Stimulated activated naive CD8-positive, alpha-beta T cell treated with anti-CD3 and anti-CD28 coated beads, Interleukin-15, Interleukin-2, amounts not matched to agents 100 ng/mL and 50 ng/mL, for 24 hours (primary cell): ENCODE measurements around the gene GADD45B.

ENCODE experiments used
- H3K27ac Mint-ChIP-seq: one replicate; pipeline ENCODE4 v1.8.0; 2021; ENCODE audit warnings: mild to moderate bottlenecking, mixed read lengths
- H3K27me3 Mint-ChIP-seq: one replicate; pipeline ENCODE4 v1.8.0; 2021; ENCODE audit warnings: mixed read lengths
- H3K36me3 Mint-ChIP-seq: one replicate; pipeline ENCODE4 v1.8.0; 2021; ENCODE audit warnings: low read depth, mixed read lengths
- H3K4me1 Mint-ChIP-seq: one replicate; pipeline ENCODE4 v1.8.0; 2021; ENCODE audit warnings: low read depth, mixed read lengths
- H3K4me3 Mint-ChIP-seq: one replicate; pipeline ENCODE4 v1.8.0; 2021; ENCODE audit warnings: mild to moderate bottlenecking, mixed read lengths
- H3K9me3 Mint-ChIP-seq: one replicate; pipeline ENCODE4 v1.8.0; 2021; ENCODE audit warnings: mixed read lengths

Gene GADD45B

GRCh38 chr19:2475702-2476450, at the start of gene GADD45B:
Gene GADD45B, plus strand, starts transcription at chr19:2476127. Its CDS starts 232 bp downstream, at chr19:2476359.
- peaks cover 28% of the 10 kb centered on the region for H3K4me1 Mint-ChIP-seq
- H3K4me3 Mint-ChIP-seq, result peak within 1 kb of the TSS; percentile 98
- no peaks in the 10 kb centered on the region for H3K27me3 Mint-ChIP-seq
- peaks cover 26% of the 10 kb centered on the region for H3K36me3 Mint-ChIP-seq
- H3K9me3 Mint-ChIP-seq, result no peaks in the 10 kb centered on the region
- peak within 1 kb of the TSS; percentile 95 for H3K27ac Mint-ChIP-seq

- Mint-ChIP-seq H3K9me3 (no peaks in the 10 kb centered on the region), H3K27ac (peak overlapping the region; percentile 97), H3K36me3 (peaks cover 24% of the 10 kb centered on the region), H3K4me3 (peak overlapping the region; percentile 91), H3K4me1 (peaks cover 16% of the 10 kb centered on the region), H3K27me3 (no peaks in the 10 kb centered on the region)
Observed at GRCh38 chr19:2426611-2427428, 49.1 kb upstream of the GADD45B start.

- peaks cover 24% of the 10 kb centered on the region for H3K36me3 Mint-ChIP-seq
- peak within 1 kb of the TSS; percentile 91 for H3K4me3 Mint-ChIP-seq
- H3K27ac Mint-ChIP-seq, result peak within 1 kb of the TSS; percentile 97
- no peaks in the 10 kb centered on the region for H3K27me3 Mint-ChIP-seq
- peaks cover 16% of the 10 kb centered on the region for H3K4me1 Mint-ChIP-seq
- H3K9me3 Mint-ChIP-seq, result no peaks in the 10 kb centered on the region
Observed at GRCh38 chr19:2427429-2428320, 48.3 kb upstream of the GADD45B start, which contains the start of gene TIMM13. Gene TIMM13, minus strand, starts transcription at chr19:2427586. Its CDS starts 53 bp downstream, at chr19:2427533.

GRCh38 chr19:2428321-2428690, 47.6 kb upstream of the GADD45B start:
- no peak overlapping the region for H3K27ac Mint-ChIP-seq

GRCh38 chr19:2428756-2429711, 46.9 kb upstream of the GADD45B start:
- Mint-ChIP-seq H3K27ac (no peak overlapping the region), H3K4me1 (peaks cover 16% of the 10 kb centered on the region)

More at GRCh38 chr19:2428321-2428690, 47.6 kb upstream of the GADD45B start:
- H3K4me3 Mint-ChIP-seq, result no peak overlapping the region
- H3K27me3 Mint-ChIP-seq, result no peaks in the 10 kb centered on the region
- peaks cover 24% of the 10 kb centered on the region for H3K36me3 Mint-ChIP-seq
- peaks cover 16% of the 10 kb centered on the region for H3K4me1 Mint-ChIP-seq
- H3K9me3 Mint-ChIP-seq, result no peaks in the 10 kb centered on the region

GRCh38 chr19:2429917-2430535, 45.9 kb upstream of the GADD45B start:
- Mint-ChIP-seq H3K27ac (no peak overlapping the region), H3K4me3 (no peak overlapping the region), H3K36me3 (peaks cover 30% of the 10 kb centered on the region)

More at GRCh38 chr19:2428756-2429711, 46.9 kb upstream of the GADD45B start:
- Mint-ChIP-seq H3K27me3 (no peaks in the 10 kb centered on the region), H3K9me3 (no peaks in the 10 kb centered on the region), H3K4me3 (no peak overlapping the region), H3K36me3 (peaks cover 25% of the 10 kb centered on the region)

GRCh38 chr19:2431318-2432055, 44.4 kb upstream of the GADD45B start:
- H3K9me3 Mint-ChIP-seq, result no peaks in the 10 kb centered on the region
- H3K4me3 Mint-ChIP-seq, result peak overlapping the region; percentile 30
- no peaks in the 10 kb centered on the region for H3K27me3 Mint-ChIP-seq
- no peak overlapping the region for H3K27ac Mint-ChIP-seq
- peaks cover 34% of the 10 kb centered on the region for H3K36me3 Mint-ChIP-seq
- peaks cover 9% of the 10 kb centered on the region for H3K4me1 Mint-ChIP-seq

More at GRCh38 chr19:2429917-2430535, 45.9 kb upstream of the GADD45B start:
- H3K9me3 Mint-ChIP-seq, result no peaks in the 10 kb centered on the region
- peaks cover 16% of the 10 kb centered on the region for H3K4me1 Mint-ChIP-seq
- no peaks in the 10 kb centered on the region for H3K27me3 Mint-ChIP-seq

- Mint-ChIP-seq H3K9me3 (no peaks in the 10 kb centered on the region), H3K27ac (no peak overlapping the region), H3K27me3 (no peaks in the 10 kb centered on the region)
Observed at GRCh38 chr19:2432131-2432848, 43.6 kb upstream of the GADD45B start.

GRCh38 chr19:2433854-2434253, 42.1 kb upstream of the GADD45B start:
- H3K36me3 Mint-ChIP-seq, result peaks cover 29% of the 10 kb centered on the region

More at GRCh38 chr19:2432131-2432848, 43.6 kb upstream of the GADD45B start:
- peaks cover 32% of the 10 kb centered on the region for H3K36me3 Mint-ChIP-seq
- H3K4me1 Mint-ChIP-seq, result peaks cover 8% of the 10 kb centered on the region
- H3K4me3 Mint-ChIP-seq, result no peak overlapping the region

GRCh38 chr19:2434267-2434666, 41.7 kb upstream of the GADD45B start:
- H3K27me3 Mint-ChIP-seq, result no peaks in the 10 kb centered on the region
- H3K36me3 Mint-ChIP-seq, result peaks cover 29% of the 10 kb centered on the region
- peak overlapping the region; percentile 36 for H3K27ac Mint-ChIP-seq
- no peaks in the 10 kb centered on the region for H3K4me1 Mint-ChIP-seq
- no peak overlapping the region for H3K4me3 Mint-ChIP-seq
- no peaks in the 10 kb centered on the region for H3K9me3 Mint-ChIP-seq

More at GRCh38 chr19:2433854-2434253, 42.1 kb upstream of the GADD45B start:
- Mint-ChIP-seq H3K4me1 (no peaks in the 10 kb centered on the region), H3K9me3 (no peaks in the 10 kb centered on the region), H3K4me3 (no peak overlapping the region), H3K27ac (no peak overlapping the region), H3K27me3 (no peaks in the 10 kb centered on the region)

GRCh38 chr19:2434721-2435265, 41.1 kb upstream of the GADD45B start:
- H3K27ac Mint-ChIP-seq, result no peak overlapping the region
- H3K4me3 Mint-ChIP-seq, result no peak overlapping the region
- H3K4me1 Mint-ChIP-seq, result no peaks in the 10 kb centered on the region
- H3K27me3 Mint-ChIP-seq, result no peaks in the 10 kb centered on the region
- peaks cover 26% of the 10 kb centered on the region for H3K36me3 Mint-ChIP-seq
- H3K9me3 Mint-ChIP-seq, result no peaks in the 10 kb centered on the region

GRCh38 chr19:2436384-2436783, 39.5 kb upstream of the GADD45B start:
- Mint-ChIP-seq H3K4me3 (no peak overlapping the region), H3K9me3 (no peaks in the 10 kb centered on the region), H3K27me3 (no peaks in the 10 kb centered on the region), H3K27ac (no peak overlapping the region), H3K4me1 (no peaks in the 10 kb centered on the region), H3K36me3 (peaks cover 21% of the 10 kb centered on the region)
